ENCODE measurements around the gene GATD1. TPM values are rescaled to one million over a fixed set of nuclear protein-coding genes. Genes with fewer than 3 reads are reported as not detected.

GATD1 gene
- polyA plus RNA-seq, 3 donors from 2014 or later, result 5.8 to 9.7 (median 6.7) TPM

- peak; percentile 60 to 66 (median 65) for DNase-seq
- Mint-ChIP-seq H3K4me1 (peaks cover 7 to 9% of the 10 kb centered on the region in 2 donors), H3K27me3 (ENCODE audit: low read depth in 3 of 3) (peaks cover 6 to 12% (median 8%) of the 10 kb centered on the region in 3 donors), H3K36me3 (no peaks in the 10 kb centered on the region), H3K4me3 (peak overlapping the region; percentile 55 to 90 (median 74)), H3K9me3 (no peaks in the 10 kb centered on the region), H3K27ac (peak overlapping the region in 3 of 6 donors; percentile 37 to 69 (median 57))
These were observed 54.0 kb downstream of the GATD1 start for GRCh38 chr11:723120-723883.

DNA sequence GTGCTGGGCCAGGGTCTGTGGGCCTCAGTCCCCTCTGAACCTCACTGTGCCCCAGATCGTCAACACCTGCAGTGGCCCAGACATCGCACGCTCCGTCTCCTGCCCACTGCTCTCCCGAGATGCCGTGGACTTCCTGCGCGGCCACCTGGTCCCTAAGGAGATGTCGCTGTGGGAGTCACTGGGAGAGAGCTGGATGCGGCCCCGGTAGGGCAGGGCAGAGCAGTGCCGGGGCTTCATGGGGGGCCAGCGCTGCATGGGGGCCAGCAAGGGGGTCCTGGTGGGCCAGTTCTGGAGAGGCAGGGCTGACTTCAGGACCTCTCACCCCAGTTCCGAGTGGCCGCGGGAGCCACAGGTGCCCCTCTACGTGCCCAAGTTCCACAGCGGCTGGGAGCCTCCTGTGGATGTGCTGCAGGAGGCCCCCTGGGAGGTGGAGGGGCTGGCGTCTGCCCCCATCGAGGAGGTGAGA is 54.9 kb downstream of the GATD1 start:
- peaks cover 7 to 9% of the 10 kb centered on the region in 2 donors for H3K4me1 Mint-ChIP-seq
- H3K27ac Mint-ChIP-seq, result no peak overlapping the region
- no peak for DNase-seq
- H3K36me3 Mint-ChIP-seq, result no peaks in the 10 kb centered on the region
- H3K9me3 Mint-ChIP-seq, result no peaks in the 10 kb centered on the region
- H3K27me3 Mint-ChIP-seq (ENCODE audit: low read depth in 3 of 3), result peaks cover 6 to 12% (median 11%) of the 10 kb centered on the region in 3 donors
- H3K4me3 Mint-ChIP-seq, result no peak overlapping the region

GRCh38 chr11:721741-722345 is 55.4 kb downstream of the GATD1 start:
- Mint-ChIP-seq H3K36me3 (no peaks in the 10 kb centered on the region), H3K9me3 (no peaks in the 10 kb centered on the region), H3K27ac (no peak overlapping the region), H3K27me3 (ENCODE audit: low read depth in 3 of 3) (peaks cover 6 to 12% (median 11%) of the 10 kb centered on the region in 3 donors), H3K4me1 (peaks cover 7 to 8% of the 10 kb centered on the region in 2 donors), H3K4me3 (peak overlapping the region in 2 of 5 donors; percentile 12 to 52)
- DNase-seq, result peak in 1 of 3 donors; percentile 21

GRCh38 chr11:721247-721740 is 56.0 kb downstream of the GATD1 start:
- H3K27ac Mint-ChIP-seq, result no peak overlapping the region
- peaks cover 6 to 7% of the 10 kb centered on the region in 2 donors for H3K4me1 Mint-ChIP-seq
- H3K4me3 Mint-ChIP-seq, result peak overlapping the region in 3 of 5 donors; percentile 12 to 63 (median 52)
- H3K36me3 Mint-ChIP-seq, result no peaks in the 10 kb centered on the region
- peaks cover 6 to 12% (median 11%) of the 10 kb centered on the region in 3 donors for H3K27me3 Mint-ChIP-seq (ENCODE audit: low read depth in 3 of 3)
- no peak for DNase-seq
- H3K9me3 Mint-ChIP-seq, result no peaks in the 10 kb centered on the region

GRCh38 chr11:720642-721246 is 56.5 kb downstream of the GATD1 start:
- no peak overlapping the region for H3K27ac Mint-ChIP-seq
- no peak for DNase-seq
- H3K9me3 Mint-ChIP-seq, result no peaks in the 10 kb centered on the region
- H3K4me3 Mint-ChIP-seq, result peak overlapping the region in 2 of 5 donors; percentile 39 to 65
- peaks cover 6 to 12% (median 11%) of the 10 kb centered on the region in 3 donors for H3K27me3 Mint-ChIP-seq (ENCODE audit: low read depth in 3 of 3)
- no peaks in the 10 kb centered on the region for H3K36me3 Mint-ChIP-seq
- peaks cover 6 to 7% of the 10 kb centered on the region in 2 donors for H3K4me1 Mint-ChIP-seq

DNA sequence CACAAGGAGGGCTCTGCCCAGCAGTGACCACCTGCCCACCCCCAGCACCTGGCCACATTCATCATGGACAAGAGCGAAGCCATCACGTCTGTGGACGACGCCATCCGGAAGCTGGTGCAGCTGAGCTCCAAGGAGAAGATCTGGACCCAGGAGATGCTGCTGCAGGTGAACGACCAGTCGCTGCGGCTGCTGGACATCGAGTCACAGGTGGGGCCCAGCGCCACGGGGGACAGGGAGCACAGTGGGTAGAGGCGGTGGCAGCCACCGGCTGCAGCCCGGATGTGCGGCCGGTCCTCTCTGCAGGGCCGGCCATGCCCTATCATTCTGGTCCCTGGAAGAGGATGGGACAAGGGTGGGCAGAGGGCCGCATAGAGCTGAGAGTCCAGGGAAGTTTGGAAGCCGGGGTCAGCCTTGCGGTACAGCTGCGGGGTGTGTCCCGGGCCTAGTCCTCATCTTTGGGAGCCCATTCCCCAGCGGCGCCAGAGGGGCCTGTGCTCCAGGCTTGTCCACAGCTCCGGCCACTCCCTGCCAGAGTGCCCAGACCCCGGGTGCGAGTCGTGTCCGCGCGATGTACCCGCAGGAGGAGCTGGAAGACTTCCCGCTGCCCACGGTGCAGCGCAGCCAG is 57.2 kb downstream of the GATD1 start:
- Mint-ChIP-seq H3K27me3 (ENCODE audit: low read depth in 3 of 3) (peaks cover 6 to 14% (median 11%) of the 10 kb centered on the region in 3 donors), H3K9me3 (no peaks in the 10 kb centered on the region), H3K27ac (no peak overlapping the region), H3K36me3 (no peaks in the 10 kb centered on the region), H3K4me3 (peak overlapping the region in 4 of 5 donors; percentile 21 to 65 (median 34)), H3K4me1 (peaks cover 6 to 7% of the 10 kb centered on the region in 2 donors)
- DNase-seq, result no peak

DNA sequence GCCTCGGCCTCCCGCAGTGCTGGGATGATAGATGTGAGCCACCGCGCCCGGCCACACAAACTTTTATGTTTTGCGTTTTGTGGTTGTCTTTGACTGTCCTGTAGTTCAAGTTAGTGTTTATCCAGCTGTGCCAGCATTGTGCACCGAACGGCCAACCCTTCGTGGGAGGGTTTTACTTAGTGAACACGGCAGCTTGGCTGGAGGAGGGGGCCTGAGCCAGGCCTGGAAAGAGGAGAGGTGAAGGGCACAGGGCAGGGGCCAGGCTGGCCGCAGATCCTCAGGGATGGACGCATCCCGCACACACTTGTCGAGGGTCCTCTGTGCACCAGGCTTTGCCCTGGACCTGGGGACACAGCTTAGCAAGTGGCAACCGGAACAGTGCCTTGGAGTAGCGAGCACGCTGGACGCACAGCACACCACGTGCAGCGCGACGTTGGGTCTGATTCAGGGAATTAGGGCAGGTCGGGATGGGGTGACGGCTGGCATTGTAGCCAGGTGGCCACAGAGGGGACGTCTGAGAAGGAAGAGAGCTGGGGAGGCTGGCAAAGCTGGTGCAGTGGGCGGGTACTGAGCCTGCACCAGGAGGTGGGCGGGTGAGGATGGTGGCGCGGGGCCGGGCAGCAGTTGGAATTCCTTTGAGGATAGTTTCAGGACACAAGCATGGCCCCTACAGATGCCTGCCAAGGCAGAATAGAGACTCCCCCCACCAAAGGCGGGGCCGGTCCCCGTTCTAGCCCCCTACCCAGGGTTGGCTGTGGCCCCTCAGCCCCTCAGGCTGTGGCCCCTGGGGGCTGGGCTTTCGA is 57.9 kb downstream of the GATD1 start:
- Mint-ChIP-seq H3K4me3 (peak overlapping the region in 4 of 5 donors; percentile 21 to 63 (median 38)), H3K27ac (no peak overlapping the region), H3K27me3 (ENCODE audit: low read depth in 3 of 3) (peaks cover 6 to 14% (median 11%) of the 10 kb centered on the region in 3 donors), H3K4me1 (peaks cover 6 to 7% of the 10 kb centered on the region in 2 donors), H3K36me3 (no peaks in the 10 kb centered on the region), H3K9me3 (no peaks in the 10 kb centered on the region)
- DNase-seq, result no peak

Other genes starting within 250 kb of the GATD1 start
- gene HRAS, start 241.9 kb downstream of the GATD1 start, polyA plus RNA-seq, result 10 to 100 TPM; 16.7 to 26.8 (median 18.6) TPM
- gene LRRC56, start 240.0 kb downstream of the GATD1 start, polyA plus RNA-seq, result under 1 TPM in 2 of 3 donors, not detected in 1; 0.27 to 0.89 TPM
- gene LMNTD2, start 216.7 kb downstream of the GATD1 start, polyA plus RNA-seq, result under 1 TPM; 0.54 to 0.95 (median 0.66) TPM
- 10 to 100 TPM; 20.3 to 31.9 (median 31.5) TPM for gene RASSF7, start 216.5 kb downstream of the GATD1 start, polyA plus RNA-seq
- gene PHRF1, start 201.0 kb downstream of the GATD1 start, polyA plus RNA-seq, result 10 to 100 TPM in 1 of 3 donors, 1 to 10 TPM in 2; 4.0 to 17.5 (median 5.4) TPM
- 10 to 100 TPM; 36.4 to 62.4 (median 53.9) TPM for gene IRF7, start 161.5 kb downstream of the GATD1 start, polyA plus RNA-seq
- not detected for gene CDHR5, start 152.5 kb downstream of the GATD1 start, polyA plus RNA-seq
- gene SCT, start 150.3 kb downstream of the GATD1 start, polyA plus RNA-seq, result not detected
- not detected for gene DRD4, start 140.2 kb downstream of the GATD1 start, polyA plus RNA-seq
- 10 to 100 TPM; 17.8 to 31.6 (median 18.6) TPM for gene DEAF1, start 82.3 kb downstream of the GATD1 start, polyA plus RNA-seq
- gene TMEM80, start 81.7 kb downstream of the GATD1 start, polyA plus RNA-seq, result 10 to 100 TPM; 21.3 to 32.4 (median 30.4) TPM
- 10 to 100 TPM; 12.9 to 15.1 (median 15.0) TPM for gene EPS8L2, start 71.3 kb downstream of the GATD1 start, polyA plus RNA-seq
- gene TALDO1, start 30.0 kb downstream of the GATD1 start, polyA plus RNA-seq, result 100 to 1,000 TPM; 163 to 189 (median 180) TPM
- not detected for gene CEND1, start 12.6 kb upstream of the GATD1 start, polyA plus RNA-seq
- gene SLC25A22, start 20.8 kb upstream of the GATD1 start, polyA plus RNA-seq, result 10 to 100 TPM in 1 of 3 donors, 1 to 10 TPM in 2; 5.2 to 14.9 (median 7.7) TPM
- 1 to 10 TPM; 2.6 to 7.7 (median 2.7) TPM for gene PIDD1, start 27.7 kb upstream of the GATD1 start, polyA plus RNA-seq
- 1,000 to 10,000 TPM in 2 of 3 donors, 100 to 1,000 TPM in 1; 640 to 2,076 (median 1,474) TPM for gene RPLP2, start 32.5 kb upstream of the GATD1 start, polyA plus RNA-seq
- gene PNPLA2, start 41.4 kb upstream of the GATD1 start, polyA plus RNA-seq, result 10 to 100 TPM; 10.9 to 42.3 (median 23.4) TPM
- gene CRACR2B, start 50.4 kb upstream of the GATD1 start, polyA plus RNA-seq, result 1 to 10 TPM in 1 of 3 donors, under 1 TPM in 1, not detected in 1; 0.74 to 2.2 TPM
- gene CD151, start 55.5 kb upstream of the GATD1 start, polyA plus RNA-seq, result 10 to 100 TPM; 19.7 to 25.7 (median 23.7) TPM
- gene POLR2L, start 65.0 kb upstream of the GATD1 start, polyA plus RNA-seq, result 100 to 1,000 TPM; 139 to 200 (median 142) TPM
- gene TSPAN4, start 65.4 kb upstream of the GATD1 start, polyA plus RNA-seq, result 10 to 100 TPM; 23.4 to 38.7 (median 37.2) TPM
- 10 to 100 TPM; 52.2 to 74.6 (median 67.4) TPM for gene CHID1, start 133.3 kb upstream of the GATD1 start, polyA plus RNA-seq
- 10 to 100 TPM in 1 of 3 donors, 1 to 10 TPM in 2; 2.5 to 11.0 (median 7.1) TPM for gene AP2A2, start 148.4 kb upstream of the GATD1 start, polyA plus RNA-seq

All from immature natural killer cell (primary cell).